LNCaP clone FGC (cell line): ENCODE measurements around the gene WDR45B.

Source experiments
- DNase-seq: peaks from one replicate; pipeline ENCODE4 v3.0.0-alpha.2; 2011; ENCODE audit warnings: low read depth
- H3K4me3 ChIP-seq: 2 replicates; pipeline ENCODE4 v1.5.1; 2011; ENCODE audit warnings: mild to moderate bottlenecking, low read depth, low read length, control low read depth
- TF ChIP-seq, protein P1 (sequence below): IDR thresholded peaks from 2 replicates; pipeline ENCODE4 v1.5.1; 2012; ENCODE audit warnings: mild to moderate bottlenecking; ENCODE audit not compliant: control insufficient read depth, insufficient read depth; ENCODE audit errors: extremely low read depth

The WDR45B gene

DNA sequence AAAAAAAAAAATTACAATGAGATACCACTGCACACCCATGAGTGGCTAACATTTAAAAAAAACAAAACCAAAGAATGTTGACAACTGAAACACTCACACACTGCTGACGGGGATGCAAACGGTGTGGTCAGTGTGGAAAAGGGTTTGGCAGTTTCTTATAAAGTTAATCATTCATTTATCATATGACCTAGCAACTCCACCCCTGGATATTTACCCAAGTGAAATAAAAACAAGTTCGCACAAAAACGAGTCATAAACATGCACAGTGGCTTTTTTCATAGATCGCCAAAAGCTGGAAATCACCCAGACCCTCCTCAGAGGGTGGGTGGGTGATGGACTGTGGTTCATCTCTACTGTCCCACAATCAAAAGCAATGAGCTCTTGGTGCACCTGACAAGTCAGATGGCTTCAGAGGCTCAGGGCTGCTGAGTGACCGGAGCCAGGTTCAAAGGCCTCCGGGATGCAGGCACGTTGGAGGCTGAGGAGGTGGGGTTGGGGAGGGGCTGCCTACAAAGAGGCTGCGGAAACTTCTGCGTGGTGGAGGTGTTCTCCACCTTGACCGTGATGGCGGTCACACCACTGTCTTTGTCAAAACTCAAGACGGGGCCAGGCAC lies 36.1 kb upstream of the WDR45B start:
- TF ChIP-seq, protein P1, sequence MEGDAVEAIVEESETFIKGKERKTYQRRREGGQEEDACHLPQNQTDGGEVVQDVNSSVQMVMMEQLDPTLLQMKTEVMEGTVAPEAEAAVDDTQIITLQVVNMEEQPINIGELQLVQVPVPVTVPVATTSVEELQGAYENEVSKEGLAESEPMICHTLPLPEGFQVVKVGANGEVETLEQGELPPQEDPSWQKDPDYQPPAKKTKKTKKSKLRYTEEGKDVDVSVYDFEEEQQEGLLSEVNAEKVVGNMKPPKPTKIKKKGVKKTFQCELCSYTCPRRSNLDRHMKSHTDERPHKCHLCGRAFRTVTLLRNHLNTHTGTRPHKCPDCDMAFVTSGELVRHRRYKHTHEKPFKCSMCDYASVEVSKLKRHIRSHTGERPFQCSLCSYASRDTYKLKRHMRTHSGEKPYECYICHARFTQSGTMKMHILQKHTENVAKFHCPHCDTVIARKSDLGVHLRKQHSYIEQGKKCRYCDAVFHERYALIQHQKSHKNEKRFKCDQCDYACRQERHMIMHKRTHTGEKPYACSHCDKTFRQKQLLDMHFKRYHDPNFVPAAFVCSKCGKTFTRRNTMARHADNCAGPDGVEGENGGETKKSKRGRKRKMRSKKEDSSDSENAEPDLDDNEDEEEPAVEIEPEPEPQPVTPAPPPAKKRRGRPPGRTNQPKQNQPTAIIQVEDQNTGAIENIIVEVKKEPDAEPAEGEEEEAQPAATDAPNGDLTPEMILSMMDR, result no peak
- no peak for DNase-seq
- H3K4me3 ChIP-seq, result no peak overlapping the region

DNA sequence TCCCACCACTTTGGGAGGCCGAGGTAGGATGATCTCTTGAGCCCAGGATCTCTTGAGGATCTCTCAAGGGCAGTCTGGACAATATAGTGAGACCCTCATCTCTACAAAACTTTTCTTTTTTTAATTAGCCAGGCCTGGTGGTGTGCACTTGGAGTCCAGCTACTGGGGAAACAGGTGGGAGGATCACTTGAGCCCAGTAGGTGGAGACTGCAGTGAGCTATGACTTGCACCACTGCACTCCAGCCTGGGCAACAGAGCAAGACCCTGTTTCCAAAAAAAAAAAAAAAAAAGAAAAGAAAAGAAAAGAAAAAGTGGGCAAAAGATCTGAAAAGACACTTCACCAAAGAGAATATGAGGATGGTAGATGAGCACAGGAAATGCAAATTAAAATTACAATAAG lies 35.3 kb upstream of the WDR45B start:
- DNase-seq, result no peak
- H3K4me3 ChIP-seq, result no peak overlapping the region
- TF ChIP-seq, protein P1, result no peak

DNA sequence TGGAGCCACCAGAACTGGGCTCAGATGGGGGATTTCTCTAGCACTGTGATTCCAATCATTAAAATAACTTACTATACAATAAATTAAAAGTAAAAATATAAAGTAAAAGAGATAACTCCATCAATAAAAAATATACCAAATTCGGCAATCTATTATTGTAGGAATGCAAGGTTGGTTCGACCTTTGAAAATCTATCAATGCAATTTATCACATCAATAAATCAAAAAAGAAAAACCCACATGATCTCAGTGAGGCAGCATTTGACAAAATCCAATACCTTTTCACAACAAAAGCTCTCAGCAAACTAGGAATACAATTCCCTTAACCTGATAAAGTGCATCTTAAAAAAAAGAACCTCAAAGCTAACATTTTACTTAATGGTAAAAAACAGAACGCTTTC lies 33.3 kb upstream of the WDR45B start:
- TF ChIP-seq, protein P1, result no peak
- no peak overlapping the region for H3K4me3 ChIP-seq
- no peak for DNase-seq

DNA sequence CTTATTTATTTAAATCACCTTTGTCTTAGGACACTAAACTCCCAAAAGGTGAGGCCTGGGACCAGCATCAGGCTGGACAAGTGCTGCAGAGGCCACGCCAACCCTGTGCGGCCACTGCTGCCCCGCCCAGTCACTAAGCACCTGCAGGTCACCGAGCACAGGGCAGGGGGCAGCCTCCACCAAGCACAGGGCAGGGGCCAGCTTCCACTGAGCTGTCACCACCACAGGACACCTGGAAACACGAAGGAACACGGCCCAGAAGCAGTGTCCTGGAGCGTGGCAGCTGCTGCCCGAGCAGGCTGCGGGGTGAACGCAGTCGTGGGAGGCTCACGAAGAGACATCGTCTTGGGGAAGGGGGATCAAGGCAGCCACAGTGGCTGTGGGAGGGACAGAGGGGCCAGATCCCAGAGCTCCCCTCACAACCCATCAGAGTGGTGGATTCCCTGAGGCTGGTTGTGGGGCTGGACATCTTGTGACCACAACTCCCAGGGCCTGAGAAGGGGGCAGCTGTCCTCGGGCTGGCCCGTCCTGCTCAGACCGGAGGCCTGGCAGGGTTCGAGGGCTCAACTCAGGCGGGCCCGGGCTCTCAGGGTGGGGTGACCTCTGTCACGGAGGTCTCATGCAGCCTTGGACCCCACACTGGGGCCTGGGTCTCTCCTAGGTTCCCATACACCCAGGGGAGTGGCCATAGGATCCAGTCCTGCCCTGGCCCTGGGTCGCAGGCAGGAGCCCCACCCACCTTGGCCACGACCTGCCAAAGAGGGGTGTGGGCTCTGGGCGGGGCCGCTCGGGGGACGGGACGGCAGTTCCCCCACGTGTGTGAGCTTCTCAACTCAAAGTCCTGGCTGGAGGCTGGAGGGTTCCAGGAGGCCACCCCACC lies 31.6 kb upstream of the WDR45B start:
- no peak for DNase-seq
- TF ChIP-seq, protein P1, result no peak

DNA sequence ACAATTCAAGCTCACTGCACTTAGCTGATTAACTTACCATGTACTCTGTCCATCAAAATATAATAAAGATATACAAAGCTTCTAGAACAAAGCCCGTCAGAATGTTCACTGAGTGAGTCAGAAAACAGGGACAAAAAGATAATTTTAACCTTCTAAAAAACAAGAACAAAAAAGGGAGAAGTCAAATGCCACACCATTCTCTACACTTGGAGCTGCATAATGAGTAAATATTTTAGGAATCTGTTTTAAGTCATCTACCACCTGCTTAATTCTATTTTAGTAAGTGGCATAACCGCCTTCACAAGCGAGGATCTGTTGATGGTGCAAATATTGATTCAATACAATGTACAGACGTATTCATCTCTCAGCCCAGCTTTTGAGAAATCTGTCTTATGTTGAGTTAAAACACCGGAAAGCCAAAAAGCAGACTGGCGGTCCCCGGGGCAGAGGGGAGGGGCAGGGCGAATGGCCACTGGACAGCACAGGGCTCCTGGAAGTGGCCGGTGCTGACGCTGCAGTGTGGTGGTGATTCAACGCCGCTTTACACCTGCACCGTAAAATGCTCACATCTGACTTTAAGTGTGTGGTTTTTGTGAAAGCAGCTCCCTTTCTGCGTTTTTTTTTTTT lies 30.1 kb upstream of the WDR45B start:
- no peak overlapping the region for H3K4me3 ChIP-seq
- TF ChIP-seq, protein P1, result no peak
- no peak for DNase-seq

More for the DNA sequence above, 31.6 kb upstream of the WDR45B start:
- no peak overlapping the region for H3K4me3 ChIP-seq

DNA sequence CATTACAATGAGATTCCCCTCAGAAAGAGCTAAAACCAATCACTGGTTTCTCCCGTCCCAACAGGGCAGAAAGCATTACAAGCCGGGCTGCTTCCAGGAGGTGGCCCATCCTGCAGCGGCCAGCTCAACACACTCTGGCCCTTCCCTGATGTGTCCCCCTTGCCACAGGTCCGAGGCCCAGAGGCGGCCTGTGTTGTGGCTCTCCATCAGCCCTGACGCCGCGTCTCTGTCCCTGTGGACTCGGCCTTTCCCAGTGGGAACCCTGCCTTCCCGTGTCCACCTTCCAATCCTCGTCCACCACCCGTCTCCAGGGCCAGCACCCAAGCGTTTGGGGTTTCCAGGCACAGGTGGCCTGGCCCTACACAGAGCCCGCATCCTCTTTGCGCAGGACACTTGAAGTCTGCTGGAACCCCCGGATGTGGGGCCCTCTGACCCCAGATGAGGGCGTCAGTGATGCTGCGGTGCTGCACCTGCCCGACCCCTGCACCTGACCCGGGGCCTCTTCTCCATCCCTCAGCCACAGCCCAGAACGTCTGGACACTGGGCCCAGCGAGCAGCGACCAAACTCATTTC lies 29.2 kb upstream of the WDR45B start:
- TF ChIP-seq, protein P1, result no peak
- no peak for DNase-seq
- H3K4me3 ChIP-seq, result no peak overlapping the region
